ENCODE measurements around the gene IFI30. TPM values are rescaled to one million over a fixed set of nuclear protein-coding genes. Genes with fewer than 3 reads are reported as not detected.

IFI30 gene
- 11.6 to 20.8 TPM (median 13.7 TPM) in 5 replicates for total RNA-seq (2022; extraction: Qiagen RNA extraction; ENCODE audit: low read depth)

GRCh38 chr19:18173572-18174288 lies at the start of gene IFI30:
IFI30 (plus strand) TSS chr19:18173813; CDS start chr19:18173842, 29 bp downstream.

GRCh38 chr19:18152817-18153555 lies 20.6 kb upstream of the IFI30 start, which contains the start of gene PIK3R2:
PIK3R2 (plus strand) TSS chr19:18153163; CDS start chr19:18155880, 2,717 bp downstream.

GRCh38 chr19:18192673-18193387 lies 19.2 kb downstream of the IFI30 start, which contains the start of gene MPV17L2:
MPV17L2 (plus strand) TSS chr19:18193218; CDS start chr19:18193282, 64 bp downstream.

GRCh38 chr19:18203863-18204393 lies 30.3 kb downstream of the IFI30 start, which contains the start of gene RAB3A:
RAB3A (minus strand) TSS chr19:18204042; CDS start chr19:18202740, 1,302 bp downstream.

GRCh38 chr19:18225702-18226468 lies 52.3 kb downstream of the IFI30 start, which contains the start of gene PDE4C:
PDE4C (minus strand) TSS chr19:18226438; CDS start chr19:18226415, 23 bp downstream.

Other genes with a start within 250 kb of the IFI30 start
- gene CCDC124, start 240.8 kb upstream of the IFI30 start, total RNA-seq (2022; extraction: Qiagen RNA extraction; ENCODE audit: low read depth), result 87.8 to 113 TPM (median 92.8 TPM) in 5 replicates
- 0.22 to 0.76 TPM (median 0.63 TPM) in 5 replicates for gene KCNN1, start 206.7 kb upstream of the IFI30 start, total RNA-seq (2022; extraction: Qiagen RNA extraction; ENCODE audit: low read depth)
- 21.0 to 28.4 TPM (median 25.9 TPM) in 5 replicates for gene ARRDC2, start 165.6 kb upstream of the IFI30 start, total RNA-seq (2022; extraction: Qiagen RNA extraction; ENCODE audit: low read depth)
- gene IL12RB1, start 86.9 kb upstream of the IFI30 start, total RNA-seq (2022; extraction: Qiagen RNA extraction; ENCODE audit: low read depth), result not detected in 5 replicates
- 1.7 to 2.3 TPM (median 2.0 TPM) in 5 replicates for gene MAST3, start 76.0 kb upstream of the IFI30 start, total RNA-seq (2022; extraction: Qiagen RNA extraction; ENCODE audit: low read depth)
- 4.4 to 11.0 TPM (median 10.6 TPM) in 5 replicates for gene PIK3R2, start 20.6 kb upstream of the IFI30 start, total RNA-seq (2022; extraction: Qiagen RNA extraction; ENCODE audit: low read depth)
- gene MPV17L2, start 19.4 kb downstream of the IFI30 start, total RNA-seq (2022; extraction: Qiagen RNA extraction; ENCODE audit: low read depth), result 8.2 to 13.5 TPM (median 11.9 TPM) in 5 replicates
- 0.74 to 0.94 TPM (median 0.87 TPM) in 5 replicates for gene RAB3A, start 30.2 kb downstream of the IFI30 start, total RNA-seq (2022; extraction: Qiagen RNA extraction; ENCODE audit: low read depth)
- gene PDE4C, start 52.6 kb downstream of the IFI30 start, total RNA-seq (2022; extraction: Qiagen RNA extraction; ENCODE audit: low read depth), result 0.02 to 0.29 TPM (median 0.23 TPM) in 4 of 5 replicates, not detected in the other
- 0.25 to 0.69 TPM (median 0.51 TPM) in 5 replicates for gene IQCN, start 100.6 kb downstream of the IFI30 start, total RNA-seq (2022; extraction: Qiagen RNA extraction; ENCODE audit: low read depth)
- gene JUND, start 107.8 kb downstream of the IFI30 start, total RNA-seq (2022; extraction: Qiagen RNA extraction; ENCODE audit: low read depth), result 32.2 to 63.7 TPM (median 50.1 TPM) in 5 replicates
- gene LSM4, start 149.3 kb downstream of the IFI30 start, total RNA-seq (2022; extraction: Qiagen RNA extraction; ENCODE audit: low read depth), result 214 to 233 TPM (median 229 TPM) in 5 replicates
- gene PGPEP1, start 166.8 kb downstream of the IFI30 start, total RNA-seq (2022; extraction: Qiagen RNA extraction; ENCODE audit: low read depth), result 2.2 to 4.3 TPM (median 3.7 TPM) in 5 replicates
- 40.6 to 72.6 TPM (median 50.5 TPM) in 5 replicates for gene GDF15, start 212.3 kb downstream of the IFI30 start, total RNA-seq (2022; extraction: Qiagen RNA extraction; ENCODE audit: low read depth)
- gene LRRC25, start 223.8 kb downstream of the IFI30 start, total RNA-seq (2022; extraction: Qiagen RNA extraction; ENCODE audit: low read depth), result not detected in 5 replicates
- gene SSBP4, start 245.6 kb downstream of the IFI30 start, total RNA-seq (2022; extraction: Qiagen RNA extraction; ENCODE audit: low read depth), result 42.9 to 62.5 TPM (median 44.8 TPM) in 5 replicates